Measurements from ENCODE around the gene UBA1.

DNA sequence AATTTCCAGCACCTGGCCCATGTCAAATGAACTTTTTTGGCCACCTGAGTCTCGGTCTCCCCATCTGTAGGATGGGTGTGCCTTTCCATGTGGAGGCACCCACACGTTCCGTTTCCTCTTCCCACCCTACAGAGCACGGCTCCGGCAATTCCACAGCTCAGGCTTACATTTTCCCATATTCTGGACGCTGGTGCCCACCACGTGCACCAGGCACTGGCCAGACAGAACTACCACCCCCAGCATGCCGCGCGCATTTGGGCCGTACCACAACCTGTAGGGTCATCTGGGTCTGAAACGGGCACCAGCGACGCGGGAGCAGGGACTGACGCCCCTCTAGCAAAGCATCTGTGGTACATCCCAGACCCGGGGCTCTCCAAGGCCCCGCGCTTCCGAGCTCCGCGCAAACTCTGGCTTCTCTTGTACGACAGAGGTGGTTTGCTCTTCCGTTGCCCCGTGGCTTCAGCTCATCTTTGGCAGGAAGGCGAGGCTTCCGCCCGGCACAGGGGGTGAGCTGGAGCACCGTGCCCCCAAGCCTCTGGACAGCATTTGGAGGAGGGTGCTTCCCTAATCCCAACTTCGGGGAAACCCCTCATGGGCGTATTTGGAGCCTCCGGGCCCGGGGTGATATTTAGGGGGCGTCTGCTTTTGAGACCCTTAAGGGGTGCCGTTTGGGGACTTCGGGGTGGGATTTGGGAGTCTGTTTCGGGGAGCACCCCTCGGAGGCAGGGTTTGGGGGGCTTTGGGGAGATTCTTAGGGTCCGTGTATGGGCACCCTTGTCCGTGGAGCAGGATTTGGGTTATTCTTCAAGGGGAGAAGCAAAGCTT lies 3.0 kb upstream of the UBA1 start:
- no peak for TF ChIP-seq POLR2A (IDR thresholded peaks at IDR 0.05)
- TF ChIP-seq, protein P1, sequence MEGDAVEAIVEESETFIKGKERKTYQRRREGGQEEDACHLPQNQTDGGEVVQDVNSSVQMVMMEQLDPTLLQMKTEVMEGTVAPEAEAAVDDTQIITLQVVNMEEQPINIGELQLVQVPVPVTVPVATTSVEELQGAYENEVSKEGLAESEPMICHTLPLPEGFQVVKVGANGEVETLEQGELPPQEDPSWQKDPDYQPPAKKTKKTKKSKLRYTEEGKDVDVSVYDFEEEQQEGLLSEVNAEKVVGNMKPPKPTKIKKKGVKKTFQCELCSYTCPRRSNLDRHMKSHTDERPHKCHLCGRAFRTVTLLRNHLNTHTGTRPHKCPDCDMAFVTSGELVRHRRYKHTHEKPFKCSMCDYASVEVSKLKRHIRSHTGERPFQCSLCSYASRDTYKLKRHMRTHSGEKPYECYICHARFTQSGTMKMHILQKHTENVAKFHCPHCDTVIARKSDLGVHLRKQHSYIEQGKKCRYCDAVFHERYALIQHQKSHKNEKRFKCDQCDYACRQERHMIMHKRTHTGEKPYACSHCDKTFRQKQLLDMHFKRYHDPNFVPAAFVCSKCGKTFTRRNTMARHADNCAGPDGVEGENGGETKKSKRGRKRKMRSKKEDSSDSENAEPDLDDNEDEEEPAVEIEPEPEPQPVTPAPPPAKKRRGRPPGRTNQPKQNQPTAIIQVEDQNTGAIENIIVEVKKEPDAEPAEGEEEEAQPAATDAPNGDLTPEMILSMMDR (IDR thresholded peaks at IDR 0.05), result no peak

Measured in vagina (tissue), 2 donors.